ENCODE data around the gene RASL11A.
"Not testable (repeated sequence)": the region's sequence is repeated elsewhere in the genome, so short reads cannot be mapped to it uniquely, and the experiment has no call there.

RASL11A gene

DNA sequence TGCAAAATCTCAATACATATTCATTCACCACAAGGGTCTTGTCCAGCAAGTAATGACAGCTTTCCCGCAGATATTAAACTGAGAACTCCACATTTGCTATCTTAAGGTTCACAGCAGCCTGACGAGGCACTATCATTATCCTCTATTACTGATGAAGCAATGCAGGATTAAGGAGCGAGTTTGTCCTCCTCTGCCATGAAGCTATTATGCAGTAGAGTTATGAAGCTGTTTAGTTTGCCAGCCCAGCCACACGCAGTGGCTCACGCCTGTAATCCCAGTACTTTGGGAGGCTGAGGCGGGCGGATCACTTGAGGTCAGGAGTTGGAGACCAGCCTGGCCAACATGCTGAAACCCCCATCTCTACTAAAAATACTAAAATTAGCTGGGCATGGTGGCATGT, 29.8 kb downstream of the RASL11A start:
- not testable (repeated sequence) for DNase-seq (ENCODE audit: low spot score)

GRCh38 chr13:27300941-27301586, 30.4 kb downstream of the RASL11A start:
- DNase-seq (ENCODE audit: low spot score) = no peak

- DNase-seq (ENCODE audit: low spot score) = no peak
These were observed 32.1 kb downstream of the RASL11A start for GRCh38 chr13:27302643-27303262.

DNA sequence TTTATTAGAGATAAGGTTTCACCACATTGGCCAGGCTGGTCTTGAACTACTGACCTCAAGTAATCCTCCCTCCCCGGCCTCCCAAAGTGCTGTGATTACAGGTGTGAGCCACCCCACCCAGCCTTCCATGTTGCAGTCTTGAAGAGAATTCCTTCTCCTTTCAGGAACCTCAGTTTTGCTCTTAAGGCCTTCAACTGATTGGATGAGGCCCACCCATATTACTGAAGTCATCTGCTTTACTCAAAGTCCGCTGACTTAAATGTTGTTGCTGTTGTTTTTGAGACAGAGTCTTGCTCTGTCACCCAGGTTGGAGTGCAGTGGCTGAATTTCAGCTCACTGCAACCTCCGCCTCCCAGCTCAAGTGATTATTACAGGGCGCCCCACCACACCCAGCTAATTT, 33.5 kb downstream of the RASL11A start:
- no peak for DNase-seq (ENCODE audit: low spot score)

DNA sequence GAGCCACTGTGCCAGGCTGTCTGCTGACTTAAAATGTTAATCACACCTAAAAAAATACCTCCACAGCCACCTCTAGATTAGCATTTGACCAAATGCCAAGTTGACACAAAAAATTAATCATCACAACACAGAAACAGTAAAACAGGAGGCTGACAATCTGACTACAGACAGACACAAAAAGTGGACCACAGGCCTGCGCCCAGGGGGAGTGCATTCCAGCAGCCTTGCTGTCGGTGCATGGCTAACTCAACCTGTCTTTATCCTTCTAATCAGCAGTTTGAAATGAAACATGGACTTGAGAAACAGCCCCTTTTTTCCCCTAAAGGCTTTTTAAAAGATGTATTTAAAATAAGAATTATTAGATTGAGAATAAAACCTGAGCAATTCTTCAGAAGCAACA, 34.0 kb downstream of the RASL11A start:
- no peak for DNase-seq (ENCODE audit: low spot score)

DNA sequence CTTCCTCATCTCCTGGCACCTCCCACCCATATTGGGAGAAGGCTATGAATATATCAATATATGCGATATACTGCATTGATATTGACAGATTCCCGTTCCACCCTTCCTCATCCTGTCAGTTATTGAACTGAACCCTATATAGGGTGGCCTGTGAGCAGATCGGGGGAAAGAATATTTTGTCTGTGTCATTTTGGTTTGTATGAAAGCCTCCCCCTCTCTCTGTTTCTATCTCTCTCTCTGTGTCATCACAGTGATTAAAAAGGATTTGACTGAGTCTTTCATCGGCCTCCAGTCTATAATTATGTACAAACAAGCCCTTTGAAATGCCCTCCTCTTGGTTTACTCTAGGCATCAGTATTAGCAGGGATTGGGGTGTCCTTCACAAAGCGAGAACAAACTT, 35.7 kb downstream of the RASL11A start:
- no peak for DNase-seq (ENCODE audit: low spot score)

DNA sequence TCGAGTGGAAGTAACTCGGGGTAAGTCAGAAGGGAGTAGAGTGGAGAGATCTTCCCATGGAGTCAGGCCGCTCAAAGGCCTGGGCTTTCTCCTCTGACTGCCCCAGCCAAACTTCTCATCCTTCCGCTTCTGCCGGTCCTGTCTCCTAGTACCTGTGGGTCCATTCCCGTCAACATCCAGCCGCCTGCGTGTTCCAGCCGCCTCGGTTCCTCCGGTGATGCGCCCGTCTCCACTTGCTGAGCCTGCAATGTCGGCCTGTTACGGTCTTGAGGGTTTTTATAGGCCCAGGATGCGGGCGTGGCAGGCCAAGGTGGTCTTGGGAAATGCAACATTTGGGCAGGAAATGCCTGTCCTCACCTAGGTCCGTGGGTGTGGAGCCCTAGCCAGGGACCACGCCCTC, 38.3 kb downstream of the RASL11A start:
- no peak for DNase-seq (ENCODE audit: low spot score)

DNA sequence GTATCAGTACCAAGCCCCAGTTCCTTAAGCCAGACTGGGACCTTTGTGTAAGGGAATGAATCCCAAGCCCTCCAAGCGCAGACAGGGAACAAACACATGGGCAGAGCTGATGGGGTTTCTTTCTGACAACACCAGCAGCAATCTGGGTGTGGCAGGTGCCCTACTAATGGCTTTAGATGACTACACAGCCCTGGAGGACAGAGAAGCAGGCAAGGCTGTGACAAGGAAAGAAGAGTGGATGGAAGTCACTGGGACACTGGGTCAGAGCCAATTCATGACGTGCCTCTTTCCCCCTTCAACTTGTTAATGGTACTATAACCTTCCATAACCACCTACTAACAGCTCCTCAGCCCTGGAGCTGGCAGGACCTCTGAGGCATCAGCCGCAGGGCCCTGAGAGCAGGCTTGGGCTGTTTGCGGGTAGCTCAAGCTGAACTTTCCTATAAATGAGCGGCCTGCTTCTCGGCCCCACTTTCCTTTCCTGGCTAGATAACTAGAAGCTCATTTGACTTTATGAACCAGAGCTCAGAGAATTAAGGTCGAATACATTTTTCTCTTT, 38.9 kb downstream of the RASL11A start:
- DNase-seq (ENCODE audit: low spot score) = no peak

- no peak for DNase-seq (ENCODE audit: low spot score)
These were observed 39.5 kb downstream of the RASL11A start for GRCh38 chr13:27309967-27310598.

- DNase-seq (ENCODE audit: low spot score) = no peak
These were observed 40.3 kb downstream of the RASL11A start for GRCh38 chr13:27310946-27311345.

DNA sequence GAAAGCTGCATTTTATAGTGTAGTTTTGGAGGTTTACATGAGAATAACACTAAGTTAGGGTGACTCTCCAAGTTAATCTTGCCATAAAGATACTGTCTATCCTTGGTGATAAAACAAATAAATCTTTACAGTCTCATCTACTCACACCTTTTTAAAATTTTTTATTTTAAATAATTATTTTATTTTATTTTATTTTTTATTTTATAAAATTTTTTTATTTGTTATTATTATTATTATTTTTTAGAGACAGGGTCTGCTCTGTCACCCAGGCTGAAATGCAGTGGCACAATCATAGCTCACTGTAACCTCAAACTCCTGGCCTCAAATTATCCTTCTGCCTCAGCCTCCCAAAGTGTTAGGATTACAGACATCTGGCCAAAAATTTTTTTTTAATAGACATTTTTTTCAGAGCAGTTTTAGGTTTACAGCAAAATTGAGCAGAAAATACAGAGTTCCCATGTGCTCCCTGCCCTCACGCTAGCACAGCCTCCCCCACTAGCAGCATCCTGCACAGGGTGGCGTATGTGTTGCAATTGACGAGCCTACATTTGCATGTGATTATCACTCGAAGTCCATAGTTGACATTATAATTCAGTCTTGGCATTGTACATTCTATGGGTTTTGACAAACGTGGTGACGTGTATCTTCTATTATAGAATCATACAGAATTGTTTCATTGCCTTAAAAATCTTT, 41.0 kb downstream of the RASL11A start:
- DNase-seq (ENCODE audit: low spot score) = no peak

- DNase-seq (ENCODE audit: low spot score) = no peak
These were observed 43.1 kb downstream of the RASL11A start for GRCh38 chr13:27313770-27314169.

DNA sequence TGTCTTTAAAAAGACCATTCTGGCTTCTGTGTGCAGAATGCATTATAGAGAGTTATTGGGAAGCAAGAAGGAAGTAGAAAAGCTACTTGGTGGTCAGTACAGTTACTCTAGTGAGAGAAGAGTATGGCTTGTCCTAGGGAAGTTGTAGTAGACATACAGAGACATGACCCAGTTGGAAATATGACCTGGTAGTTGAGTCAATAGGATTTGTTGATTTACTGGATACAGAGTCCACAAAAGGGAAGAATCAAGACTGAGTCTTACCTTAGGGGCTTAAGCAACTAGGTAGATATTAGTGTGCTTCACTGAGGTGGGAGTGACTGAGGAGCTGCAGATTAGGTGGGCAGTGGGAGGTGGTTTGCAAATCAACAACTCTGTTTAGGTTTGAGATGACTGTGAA, 48.8 kb downstream of the RASL11A start:
- DNase-seq (ENCODE audit: low spot score) = no peak

DNA sequence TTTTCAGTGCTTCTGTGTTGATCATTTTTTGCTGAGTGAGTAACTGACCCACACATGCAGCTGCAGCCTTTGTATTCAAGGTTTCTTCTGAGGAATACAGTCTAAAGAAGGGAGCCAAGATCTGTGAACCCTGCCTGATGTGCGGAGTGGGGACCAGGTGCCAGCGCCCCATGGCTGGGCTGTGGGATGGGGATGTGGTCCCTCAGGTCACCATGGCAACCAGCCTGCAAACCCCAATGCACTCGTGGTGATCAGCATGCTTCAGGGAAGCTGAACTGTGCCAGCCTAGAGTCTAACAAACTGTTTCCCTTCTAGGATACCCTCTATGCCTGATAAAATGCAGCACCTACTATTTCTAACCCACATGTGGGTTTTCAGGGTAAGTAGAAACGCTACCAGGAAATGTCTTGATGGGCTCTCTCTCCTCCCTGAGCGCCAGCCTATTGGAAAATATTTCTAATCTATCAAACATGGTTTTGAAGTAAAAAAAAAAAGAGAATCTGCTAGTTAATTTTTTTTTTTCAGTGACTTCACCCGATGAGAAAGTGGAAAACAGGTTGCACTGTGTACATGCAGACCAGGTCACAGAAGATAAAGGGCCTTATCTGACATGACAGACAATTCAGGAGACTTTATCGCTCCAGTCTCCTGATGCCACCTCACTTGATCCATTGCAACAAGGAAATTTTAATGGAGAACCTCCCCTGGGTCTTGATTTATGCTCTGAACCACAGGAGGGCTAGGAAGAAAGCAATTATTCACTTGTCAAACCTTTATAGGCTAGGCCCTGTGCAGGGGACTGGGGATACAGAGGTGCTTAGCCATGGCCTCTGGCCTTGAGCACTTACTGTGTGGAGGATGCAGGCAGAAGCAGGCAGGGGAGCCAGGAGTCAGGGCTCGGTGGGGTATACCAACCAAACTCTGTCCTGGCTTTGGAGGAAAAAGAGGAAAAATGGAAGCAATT, 51.1 kb downstream of the RASL11A start:
- DNase-seq (ENCODE audit: low spot score) = no peak

DNA sequence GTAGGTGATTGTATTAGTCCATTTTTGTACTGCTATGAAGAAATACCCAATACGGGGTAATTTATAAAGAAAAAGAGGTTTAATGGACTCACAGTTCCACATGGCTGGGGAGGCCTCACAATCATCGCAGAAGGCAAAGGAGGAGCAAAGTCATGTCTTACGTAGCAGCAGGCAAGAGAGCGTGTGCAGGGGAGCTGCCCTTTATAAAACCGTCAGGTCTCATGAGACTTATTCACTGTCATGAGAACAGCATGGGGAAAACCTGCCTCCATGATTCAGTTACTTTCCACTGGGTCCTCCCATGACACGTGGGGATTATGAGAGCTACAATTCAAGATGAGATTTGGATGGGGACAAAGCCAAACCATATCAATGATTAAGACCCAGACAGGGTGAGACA, 51.8 kb downstream of the RASL11A start:
- DNase-seq (ENCODE audit: low spot score) = not testable (repeated sequence)
